ENCODE measurements around the gene PLET1.

The PLET1 gene

DNA sequence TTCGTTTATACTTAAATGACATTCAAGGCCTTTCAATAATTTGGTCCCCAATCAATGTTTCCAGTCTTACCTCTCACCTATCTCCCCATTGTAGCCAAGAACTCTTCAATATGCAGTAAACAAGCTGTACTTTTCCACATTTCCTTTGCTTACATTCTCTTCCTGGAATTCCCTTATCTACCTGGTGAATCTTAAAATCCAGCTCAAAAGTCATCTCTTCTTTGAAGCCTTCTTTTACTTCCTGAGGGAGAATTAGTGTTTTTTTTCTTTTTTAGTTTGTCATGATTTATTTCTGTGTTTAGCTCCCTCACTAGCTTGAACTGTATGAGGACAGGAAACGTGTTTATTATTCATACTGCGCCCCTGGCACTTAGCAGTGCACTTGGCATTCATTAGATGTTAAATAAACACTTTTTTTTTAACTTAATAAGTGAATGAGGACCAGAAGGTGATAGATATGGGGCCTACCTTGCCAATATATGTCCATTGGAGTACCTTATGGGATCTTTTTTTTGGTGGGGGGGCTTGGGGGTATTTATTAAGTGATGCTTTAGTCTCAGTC is 39.3 kb downstream of the PLET1 start:
- H3K36me3 ChIP-seq (ENCODE audit: control insufficient read depth, insufficient read depth, low read length) = no peaks in the 10 kb centered on the region
- no peak for DNase-seq (ENCODE audit: extremely low read depth, insufficient read length)
- TF ChIP-seq, protein P1, sequence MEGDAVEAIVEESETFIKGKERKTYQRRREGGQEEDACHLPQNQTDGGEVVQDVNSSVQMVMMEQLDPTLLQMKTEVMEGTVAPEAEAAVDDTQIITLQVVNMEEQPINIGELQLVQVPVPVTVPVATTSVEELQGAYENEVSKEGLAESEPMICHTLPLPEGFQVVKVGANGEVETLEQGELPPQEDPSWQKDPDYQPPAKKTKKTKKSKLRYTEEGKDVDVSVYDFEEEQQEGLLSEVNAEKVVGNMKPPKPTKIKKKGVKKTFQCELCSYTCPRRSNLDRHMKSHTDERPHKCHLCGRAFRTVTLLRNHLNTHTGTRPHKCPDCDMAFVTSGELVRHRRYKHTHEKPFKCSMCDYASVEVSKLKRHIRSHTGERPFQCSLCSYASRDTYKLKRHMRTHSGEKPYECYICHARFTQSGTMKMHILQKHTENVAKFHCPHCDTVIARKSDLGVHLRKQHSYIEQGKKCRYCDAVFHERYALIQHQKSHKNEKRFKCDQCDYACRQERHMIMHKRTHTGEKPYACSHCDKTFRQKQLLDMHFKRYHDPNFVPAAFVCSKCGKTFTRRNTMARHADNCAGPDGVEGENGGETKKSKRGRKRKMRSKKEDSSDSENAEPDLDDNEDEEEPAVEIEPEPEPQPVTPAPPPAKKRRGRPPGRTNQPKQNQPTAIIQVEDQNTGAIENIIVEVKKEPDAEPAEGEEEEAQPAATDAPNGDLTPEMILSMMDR (IDR thresholded peaks at IDR 0.05; ENCODE audit: insufficient read depth, low read length, poor library complexity, severe bottlenecking) = no peak
- no peaks in the 10 kb centered on the region for H3K27me3 ChIP-seq (replicated peaks; ENCODE audit: control insufficient read depth, insufficient read depth, low read length)
- H3K4me3 ChIP-seq (replicated peaks; ENCODE audit: low read depth, low read length) = no peak overlapping the region

- Histone ChIP-seq H3K4me3 (replicated peaks; ENCODE audit: low read depth, low read length) (no peak overlapping the region), H3K27me3 (replicated peaks; ENCODE audit: control insufficient read depth, insufficient read depth, low read length) (no peaks in the 10 kb centered on the region), H3K36me3 (ENCODE audit: control insufficient read depth, insufficient read depth, low read length) (no peaks in the 10 kb centered on the region)
- TF ChIP-seq, protein P1 (IDR thresholded peaks at IDR 0.05; ENCODE audit: insufficient read depth, low read length, poor library complexity, severe bottlenecking) = peak; percentile 57
- peak; percentile 24 for DNase-seq (ENCODE audit: extremely low read depth, insufficient read length)
Measured at GRCh38 chr11:112219476-112220232, 41.0 kb downstream of the PLET1 start.

- TF ChIP-seq, protein P1 (IDR thresholded peaks at IDR 0.05; ENCODE audit: insufficient read depth, low read length, poor library complexity, severe bottlenecking) = no peak
- H3K36me3 ChIP-seq (ENCODE audit: control insufficient read depth, insufficient read depth, low read length) = no peaks in the 10 kb centered on the region
- no peak overlapping the region for H3K4me3 ChIP-seq (replicated peaks; ENCODE audit: low read depth, low read length)
- DNase-seq (ENCODE audit: extremely low read depth, insufficient read length) = no peak
- no peaks in the 10 kb centered on the region for H3K27me3 ChIP-seq (replicated peaks; ENCODE audit: control insufficient read depth, insufficient read depth, low read length)
Measured at GRCh38 chr11:112216561-112217105, 44.0 kb downstream of the PLET1 start.

- TF ChIP-seq, protein P1 (IDR thresholded peaks at IDR 0.05; ENCODE audit: insufficient read depth, low read length, poor library complexity, severe bottlenecking) = no peak
- Histone ChIP-seq H3K36me3 (ENCODE audit: control insufficient read depth, insufficient read depth, low read length) (no peaks in the 10 kb centered on the region), H3K27me3 (replicated peaks; ENCODE audit: control insufficient read depth, insufficient read depth, low read length) (no peaks in the 10 kb centered on the region), H3K4me3 (replicated peaks; ENCODE audit: low read depth, low read length) (no peak overlapping the region)
- no peak for DNase-seq (ENCODE audit: extremely low read depth, insufficient read length)
Measured at GRCh38 chr11:112215621-112216020, 45.0 kb downstream of the PLET1 start.

- H3K4me3 ChIP-seq (replicated peaks; ENCODE audit: low read depth, low read length) = no peak overlapping the region
- DNase-seq (ENCODE audit: extremely low read depth, insufficient read length) = no peak
- TF ChIP-seq, protein P1 (IDR thresholded peaks at IDR 0.05; ENCODE audit: insufficient read depth, low read length, poor library complexity, severe bottlenecking) = no peak
- no peaks in the 10 kb centered on the region for H3K36me3 ChIP-seq (ENCODE audit: control insufficient read depth, insufficient read depth, low read length)
- H3K27me3 ChIP-seq (replicated peaks; ENCODE audit: control insufficient read depth, insufficient read depth, low read length) = no peaks in the 10 kb centered on the region
Measured at GRCh38 chr11:112213753-112214152, 46.9 kb downstream of the PLET1 start.
